ENCODE measurements around the gene SNED1.

Gene SNED1

GRCh38 chr2:241029599-241030332, 31.3 kb downstream of the SNED1 start:
- no peak for DNase-seq (ENCODE audit: low spot score)

- DNase-seq (ENCODE audit: low spot score) = no peak
These were observed 31.9 kb downstream of the SNED1 start for GRCh38 chr2:241030333-241030680.

GRCh38 chr2:241030883-241031282, 32.5 kb downstream of the SNED1 start:
- no peak for DNase-seq (ENCODE audit: low spot score)

- DNase-seq (ENCODE audit: low spot score) = no peak
These were observed 33.2 kb downstream of the SNED1 start for GRCh38 chr2:241031436-241032165.

- no peak for DNase-seq (ENCODE audit: low spot score)
These were observed 35.0 kb downstream of the SNED1 start for GRCh38 chr2:241033336-241033987.

GRCh38 chr2:241033994-241034393, 35.6 kb downstream of the SNED1 start:
- no peak for DNase-seq (ENCODE audit: low spot score)

GRCh38 chr2:241034490-241035141, 36.2 kb downstream of the SNED1 start:
- DNase-seq (ENCODE audit: low spot score) = no peak

- no peak for DNase-seq (ENCODE audit: low spot score)
These were observed 36.9 kb downstream of the SNED1 start for GRCh38 chr2:241035142-241035817.

- DNase-seq (ENCODE audit: low spot score) = no peak
These were observed 37.5 kb downstream of the SNED1 start for GRCh38 chr2:241035818-241036396.

GRCh38 chr2:241036397-241036963, 38.1 kb downstream of the SNED1 start:
- DNase-seq (ENCODE audit: low spot score) = no peak

- no peak for DNase-seq (ENCODE audit: low spot score)
These were observed 38.6 kb downstream of the SNED1 start for GRCh38 chr2:241036964-241037421.

- no peak for DNase-seq (ENCODE audit: low spot score)
These were observed 39.1 kb downstream of the SNED1 start for GRCh38 chr2:241037498-241037897.

GRCh38 chr2:241038374-241039180, 40.2 kb downstream of the SNED1 start:
- no peak for DNase-seq (ENCODE audit: low spot score)

- no peak for DNase-seq (ENCODE audit: low spot score)
These were observed 41.0 kb downstream of the SNED1 start for GRCh38 chr2:241039416-241039815.

GRCh38 chr2:241040081-241040803, 41.8 kb downstream of the SNED1 start:
- no peak for DNase-seq (ENCODE audit: low spot score)

GRCh38 chr2:241041589-241042158, 43.3 kb downstream of the SNED1 start:
- DNase-seq (ENCODE audit: low spot score) = no peak

GRCh38 chr2:241043581-241043980, 45.2 kb downstream of the SNED1 start:
- DNase-seq (ENCODE audit: low spot score) = no peak

GRCh38 chr2:241047253-241048010, 49.0 kb downstream of the SNED1 start:
- DNase-seq (ENCODE audit: low spot score) = no peak

All from hepatic stellate cell (primary cell).